Activated T-cell treated with anti-CD3 and anti-CD28 coated beads for 1 hour (primary cell): ENCODE results near the gene COL6A2.

Experiments
- DNase-seq: peaks from one replicate; pipeline ENCODE4 v3.0.0-alpha.2; 2020; ENCODE audit warnings: low read depth

Gene COL6A2

GRCh38 chr21:46144464-46145070 is 46.7 kb downstream of the COL6A2 start:
- no peak for DNase-seq

DNA sequence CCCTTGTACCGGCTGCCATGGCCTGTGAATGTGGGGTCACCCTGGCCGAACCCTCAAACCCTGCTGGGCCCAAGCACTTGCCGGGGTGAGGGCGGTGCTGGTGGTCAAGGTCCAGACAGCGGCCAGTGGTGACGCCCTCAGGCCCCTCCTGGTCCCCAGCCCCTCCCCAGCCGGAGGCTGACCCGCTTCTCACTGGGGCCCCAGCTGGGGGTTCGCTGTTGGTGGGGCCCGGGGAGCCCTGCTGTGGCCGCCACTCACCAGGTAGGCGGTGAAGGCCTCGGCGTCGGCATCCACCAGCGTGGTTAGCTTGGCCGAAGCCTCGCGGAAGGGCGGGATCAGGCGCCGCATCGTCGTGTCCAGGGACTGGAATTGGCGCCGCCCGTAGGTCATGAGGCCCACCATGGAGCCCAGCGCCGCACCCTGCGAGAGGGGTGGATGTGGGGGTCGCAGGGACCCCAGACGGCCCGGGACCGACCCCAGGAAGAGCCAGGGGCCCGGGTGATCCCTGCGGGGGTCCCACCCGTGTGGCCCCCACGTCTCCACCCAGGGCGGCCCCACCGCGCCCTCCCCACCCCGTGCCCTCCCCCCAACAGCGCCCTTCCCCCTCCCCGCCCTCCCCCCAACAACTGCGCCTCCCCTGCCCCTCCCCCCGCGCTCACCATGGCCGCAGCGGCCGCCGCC is 47.4 kb downstream of the COL6A2 start:
- no peak for DNase-seq

GRCh38 chr21:46145840-46146691 is 48.2 kb downstream of the COL6A2 start:
- DNase-seq = no peak

DNA sequence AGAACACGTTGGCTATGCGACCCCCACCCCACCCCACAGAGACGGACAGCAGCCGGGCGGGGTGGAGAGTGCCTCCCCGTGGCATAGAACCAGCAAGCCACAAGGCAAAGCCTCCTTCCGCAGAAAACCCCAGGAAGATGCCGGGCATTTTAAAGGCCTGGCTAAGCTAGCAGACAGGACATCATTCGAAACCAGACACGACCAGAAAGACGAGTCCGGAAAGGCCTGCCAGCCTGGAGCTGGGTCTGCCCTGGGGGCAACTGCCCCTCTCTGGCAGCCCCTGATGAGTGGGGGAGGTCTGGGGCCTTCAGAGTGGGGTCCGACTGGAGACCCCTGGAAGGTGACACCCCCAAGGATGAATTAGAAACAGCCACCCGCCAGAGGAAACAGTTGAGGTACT is 48.9 kb downstream of the COL6A2 start:
- DNase-seq = no peak

DNA sequence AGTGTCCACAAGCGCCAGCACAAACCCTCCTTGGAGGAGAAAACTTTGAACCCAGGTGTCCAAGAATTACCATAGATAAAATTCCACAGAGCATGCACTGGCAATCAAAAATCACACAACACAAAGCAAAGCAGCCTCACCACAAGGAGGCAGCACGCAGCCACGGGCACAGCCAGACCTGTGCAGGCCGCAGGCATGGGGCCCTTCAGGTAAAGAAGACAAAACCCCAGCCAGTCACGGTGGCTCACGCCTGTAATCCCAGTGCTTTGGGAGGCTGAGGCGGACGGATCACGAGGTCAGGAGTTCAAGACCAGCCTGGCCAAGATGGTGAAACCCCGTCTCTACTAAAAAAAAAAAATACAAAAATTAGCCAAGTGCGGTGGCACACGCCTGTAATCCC is 49.5 kb downstream of the COL6A2 start:
- DNase-seq = peak; percentile 39

DNA sequence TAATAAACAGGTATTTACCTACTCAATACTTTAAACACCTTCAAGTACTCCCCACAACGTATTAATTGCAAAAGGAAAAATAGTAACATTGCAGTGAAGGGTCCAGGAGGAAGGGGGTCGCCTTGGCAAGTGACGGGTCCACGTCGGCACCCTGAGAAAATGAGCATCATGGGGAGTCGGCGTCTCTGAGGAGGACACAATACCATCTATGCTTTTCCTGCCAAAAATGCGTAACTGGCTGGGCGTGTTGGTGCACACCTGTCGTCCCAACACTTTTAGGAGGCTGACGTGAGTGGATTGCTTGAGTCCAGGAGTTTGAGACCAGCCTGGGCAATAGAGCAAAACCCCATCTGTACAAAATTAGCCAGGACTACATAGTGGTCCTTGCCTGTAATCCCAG is 50.2 kb downstream of the COL6A2 start:
- no peak for DNase-seq

- DNase-seq = no peak
These were observed 51.4 kb downstream of the COL6A2 start for GRCh38 chr21:46149205-46149901.

DNA sequence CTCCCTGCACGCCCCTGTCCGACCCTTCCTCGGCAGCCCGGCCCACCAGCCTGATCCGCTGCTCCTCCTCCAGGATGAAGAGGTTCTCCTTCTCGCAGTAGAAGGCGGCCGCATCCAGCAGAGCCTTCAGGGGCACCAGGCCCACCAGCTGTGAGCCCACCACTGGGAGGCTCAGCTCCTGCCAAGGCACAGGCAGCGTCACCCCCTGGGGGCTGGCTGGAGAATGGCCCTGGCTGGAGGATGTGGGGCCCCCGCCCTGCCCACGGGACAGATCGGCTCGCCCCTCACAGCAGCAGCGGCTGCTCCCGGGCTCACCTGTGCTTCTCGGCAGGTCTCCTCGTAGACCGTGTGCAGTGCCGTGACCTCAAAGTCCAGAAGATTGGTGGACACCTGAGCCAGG is 52.2 kb downstream of the COL6A2 start:
- DNase-seq = no peak

GRCh38 chr21:46150491-46151121 is 52.7 kb downstream of the COL6A2 start:
- no peak for DNase-seq

GRCh38 chr21:46151261-46151988 is 53.5 kb downstream of the COL6A2 start:
- DNase-seq = no peak

DNA sequence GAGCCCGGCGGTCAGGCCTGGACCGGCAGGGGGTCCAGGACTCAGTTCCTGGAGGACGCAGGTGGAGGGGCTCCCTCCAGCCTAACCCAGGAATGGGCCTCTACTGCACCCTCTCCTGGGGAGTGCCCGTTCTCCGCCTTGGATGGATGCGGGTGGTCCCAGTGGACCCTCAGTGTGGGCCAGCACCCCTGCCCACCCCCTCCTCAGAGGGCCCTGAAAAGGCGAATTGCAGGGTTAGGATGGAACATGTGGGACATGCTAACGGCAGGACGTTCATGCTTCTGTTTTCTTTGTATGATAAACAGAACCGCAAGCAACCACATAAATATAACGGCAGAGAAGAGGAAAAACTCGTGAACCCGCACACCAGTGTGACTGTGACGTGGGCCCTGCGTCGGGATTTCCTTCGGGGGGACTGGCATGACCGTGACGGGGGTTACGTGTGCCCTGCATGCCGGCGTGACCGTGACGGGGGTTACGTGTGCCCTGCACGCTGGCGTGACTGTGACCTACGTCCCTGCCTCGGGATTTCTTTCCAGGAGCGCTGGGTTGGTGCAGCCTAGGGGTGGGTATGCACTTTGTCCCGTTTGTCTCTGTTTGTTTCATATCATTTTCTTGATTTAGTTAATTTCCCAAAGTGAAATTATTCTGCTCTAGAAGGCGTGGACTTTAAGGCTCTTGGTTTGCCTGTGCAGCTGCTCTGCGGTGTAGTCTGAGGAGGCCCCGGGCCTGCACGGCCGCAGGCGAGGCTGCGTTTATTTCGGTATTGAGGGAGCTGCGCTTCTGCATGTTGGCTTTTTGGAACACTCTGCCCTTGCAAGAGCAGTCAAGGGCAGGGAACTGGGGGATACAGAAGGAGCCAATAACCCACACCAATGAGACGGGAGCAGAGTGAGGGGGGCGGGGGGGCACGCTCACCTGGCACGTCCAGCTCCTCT is 54.3 kb downstream of the COL6A2 start:
- DNase-seq = no peak

DNA sequence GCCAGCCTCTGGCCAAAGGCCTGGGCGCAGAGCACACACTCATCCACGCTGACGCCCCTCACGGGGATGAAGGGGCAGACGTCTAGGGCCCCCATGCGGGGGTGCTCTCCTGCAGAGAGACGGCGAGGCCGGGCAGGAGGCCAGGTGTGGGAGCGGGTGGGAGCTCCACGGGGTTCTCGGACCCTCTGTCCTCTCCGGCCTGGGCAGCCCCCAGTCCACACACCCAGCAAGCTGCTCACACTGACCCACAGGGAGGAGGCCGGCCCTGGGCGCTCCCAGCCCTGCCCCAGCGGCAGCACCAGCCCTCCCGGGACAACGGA is 55.0 kb downstream of the COL6A2 start:
- no peak for DNase-seq

DNA sequence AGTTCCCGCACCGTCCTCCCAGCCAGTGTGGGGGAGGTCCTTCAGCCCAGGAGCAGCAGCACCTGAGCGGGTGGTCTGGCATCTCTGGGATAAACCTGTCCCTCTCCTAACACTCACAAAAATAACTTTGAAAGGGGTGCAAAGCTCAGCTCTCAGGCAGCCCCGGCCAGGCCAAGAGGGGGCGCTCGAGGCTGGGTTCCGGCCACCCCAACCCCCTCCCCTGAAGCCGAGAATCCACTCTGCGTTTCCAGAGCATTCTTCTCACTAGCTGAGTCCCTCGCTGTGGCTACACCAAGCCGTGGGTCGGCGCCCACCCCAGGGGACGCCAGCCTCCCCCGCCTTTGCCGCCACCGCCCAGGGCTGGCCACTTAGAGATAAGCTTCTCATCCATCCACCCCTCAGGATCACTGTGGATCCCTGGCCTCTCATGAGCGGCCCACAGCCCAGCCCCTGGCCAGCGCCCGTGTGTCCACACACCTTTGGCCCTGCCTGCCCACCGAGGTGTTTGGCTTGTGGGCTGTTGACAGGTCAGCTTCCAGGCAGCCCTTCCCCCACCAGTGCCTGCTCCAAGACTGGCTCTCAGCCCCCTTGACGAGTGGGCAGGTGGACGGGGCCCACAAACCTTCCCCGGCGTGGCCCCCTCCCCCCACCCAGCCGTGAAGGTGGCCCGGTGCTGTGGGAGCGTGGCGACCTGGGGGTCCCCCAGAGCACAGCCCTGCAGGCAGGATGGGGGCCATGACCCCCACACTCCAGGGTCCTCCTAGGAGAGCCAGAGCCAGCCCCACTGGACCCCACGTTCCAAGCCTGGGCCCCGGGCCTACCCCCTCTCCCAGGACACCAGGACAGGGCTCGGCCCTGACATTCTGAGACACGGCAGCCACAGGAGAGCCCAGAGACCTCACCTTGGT is 55.6 kb downstream of the COL6A2 start:
- peak; percentile 52 for DNase-seq

DNA sequence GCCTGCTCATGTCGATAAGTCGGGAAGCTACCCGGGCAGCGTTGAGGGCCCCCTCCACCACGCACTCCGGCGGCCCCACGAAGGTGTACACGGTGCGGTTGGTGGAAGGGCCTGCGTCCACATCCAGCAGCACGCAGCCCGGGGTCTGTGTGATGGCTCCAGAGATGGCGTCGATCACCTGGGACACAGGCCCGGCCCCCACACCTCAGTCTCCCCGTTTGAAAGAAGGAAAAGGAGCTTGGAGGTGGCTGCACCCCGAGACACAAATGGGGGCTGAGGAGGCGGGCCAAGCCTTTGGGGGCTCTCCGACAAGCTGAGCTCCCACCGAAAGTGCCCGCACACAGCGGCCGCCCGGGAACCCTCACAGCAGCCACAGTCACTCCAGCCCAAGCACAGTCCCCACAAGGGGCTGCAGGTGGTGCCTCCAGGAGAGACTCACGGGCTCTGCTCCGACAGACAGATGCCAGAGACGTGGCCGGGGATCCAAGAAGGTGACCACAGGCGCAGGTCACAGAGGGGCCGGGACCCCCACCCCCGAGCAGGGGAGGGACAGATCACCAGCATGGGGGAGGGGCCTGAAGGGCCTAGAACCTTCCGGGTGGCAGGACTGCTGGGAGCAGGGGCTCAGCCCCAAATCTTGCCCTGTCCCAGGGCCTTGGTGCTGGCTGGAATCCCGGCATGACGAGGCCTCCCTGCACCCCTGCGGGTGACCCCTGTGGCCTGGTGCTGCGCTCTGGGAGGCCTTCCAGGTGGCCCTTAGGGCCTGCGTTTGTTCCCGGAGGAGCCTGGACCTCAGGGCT is 56.4 kb downstream of the COL6A2 start:
- no peak for DNase-seq

DNA sequence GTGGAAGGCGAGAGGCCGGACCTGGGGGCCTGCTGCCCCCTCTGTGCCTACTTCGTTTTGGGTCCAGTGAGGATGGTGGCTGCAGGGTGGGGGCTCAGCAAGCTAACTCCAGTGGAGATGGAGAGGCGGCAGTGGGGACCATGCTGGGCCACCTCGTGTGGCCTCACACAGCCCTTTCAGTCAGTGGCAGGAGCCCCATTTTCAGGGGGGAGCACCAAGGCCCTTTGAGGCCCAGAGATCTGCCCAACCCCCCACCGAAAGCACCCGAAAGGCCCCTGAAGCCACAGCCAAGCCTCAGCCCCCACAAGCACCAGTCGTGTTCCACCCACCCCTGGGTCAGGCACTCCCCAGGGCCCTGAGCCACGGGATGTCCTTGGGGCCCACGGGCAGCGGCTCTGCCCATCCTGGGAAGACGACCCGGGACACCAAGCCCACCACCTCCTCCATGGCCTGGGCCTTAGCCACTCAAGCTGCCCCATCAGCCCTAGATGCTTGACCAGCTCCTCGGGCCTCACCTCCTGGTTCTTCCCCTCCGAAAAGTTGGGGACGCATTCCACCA is 57.1 kb downstream of the COL6A2 start:
- no peak for DNase-seq

- DNase-seq = no peak
These were observed 57.8 kb downstream of the COL6A2 start, which contains the start of gene FTCD for GRCh38 chr21:46155514-46156377. Gene FTCD, minus strand, starts transcription at chr21:46155579. Its CDS starts 56 bp downstream, at chr21:46155523.

GRCh38 chr21:46156378-46156645 is 58.4 kb downstream of the COL6A2 start:
- no peak for DNase-seq
